HG02973 (cell line): ENCODE measurements around the gene KIRREL1.

ENCODE experiments used
- ATAC-seq: cut with Tn5 transposase; IDR thresholded peaks from one replicate; pipeline ENCODE4 v1.9.1; 2021; ENCODE audit warnings: moderate library complexity; ENCODE audit not compliant: unreplicated experiment

The KIRREL1 gene

GRCh38 chr1:157993147-157993917 is at the start of gene KIRREL1:
KIRREL1 (plus strand) TSS chr1:157993645; CDS start chr1:157993677, 32 bp downstream.
- ATAC-seq: no peak

DNA sequence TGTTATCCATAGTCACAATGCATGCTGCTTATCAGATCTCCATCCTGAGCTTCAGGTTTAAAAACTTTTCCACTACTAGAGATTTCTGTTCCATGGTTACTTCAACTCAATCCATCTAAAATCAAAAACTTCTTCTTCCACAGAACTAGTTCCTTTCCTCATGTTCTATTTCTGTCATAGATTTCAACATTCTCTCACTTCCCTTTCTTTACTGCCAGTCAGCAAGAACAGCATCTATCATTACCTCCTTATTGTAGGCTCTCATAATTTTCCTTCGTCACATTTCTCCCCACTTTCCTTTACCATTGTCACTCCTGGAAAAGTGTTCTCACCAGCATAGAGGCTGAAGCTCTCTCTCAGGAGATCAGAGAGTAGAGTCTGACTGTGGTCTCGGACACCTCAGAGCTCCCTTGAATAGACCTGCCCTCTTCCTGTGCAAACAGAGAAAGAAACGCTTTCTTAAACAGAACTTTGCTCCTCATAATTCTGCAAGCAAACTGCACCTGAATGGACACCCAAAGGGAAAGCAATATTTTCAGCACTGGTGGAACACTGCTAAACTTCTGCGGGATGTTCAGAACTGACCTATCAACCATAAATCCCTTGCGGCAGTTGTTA is 48.7 kb upstream of the KIRREL1 start:
- ATAC-seq: no peak

- no peak for ATAC-seq
Measured at GRCh38 chr1:157948312-157949073, 45.0 kb upstream of the KIRREL1 start.

DNA sequence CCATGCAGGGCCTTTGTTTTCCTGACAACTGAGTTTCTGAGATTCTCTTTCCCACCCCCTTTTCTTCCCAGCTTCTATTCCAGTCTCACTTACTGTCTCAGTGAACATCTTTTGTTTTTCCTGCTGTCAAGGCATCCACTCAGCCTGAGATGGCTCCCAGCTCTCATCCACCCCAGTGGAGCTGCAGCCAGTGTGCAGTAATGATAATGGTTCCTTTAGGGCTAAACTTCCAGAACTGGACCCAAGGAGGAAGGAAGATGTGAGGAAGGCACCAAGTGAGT is 44.4 kb upstream of the KIRREL1 start:
- no peak for ATAC-seq

DNA sequence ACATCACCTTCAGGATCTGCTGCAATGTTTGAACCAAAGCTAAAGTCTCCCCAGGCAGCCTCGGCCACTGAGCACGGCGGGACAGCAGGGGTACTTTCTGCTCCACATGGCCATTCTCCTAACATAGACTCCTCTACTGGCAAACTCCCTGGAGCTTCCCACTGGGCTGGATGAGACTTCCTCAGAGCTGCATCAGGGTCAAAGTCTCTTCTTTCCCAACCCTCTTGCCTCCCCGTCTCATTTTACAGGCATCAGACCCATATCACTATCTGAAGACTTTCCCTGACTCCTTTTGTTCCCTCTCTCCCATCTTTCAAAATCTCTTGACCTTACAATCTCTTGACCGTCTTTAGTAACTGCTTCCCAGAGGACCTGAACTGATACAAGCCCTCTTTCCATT is 42.2 kb upstream of the KIRREL1 start:
- ATAC-seq: no peak

DNA sequence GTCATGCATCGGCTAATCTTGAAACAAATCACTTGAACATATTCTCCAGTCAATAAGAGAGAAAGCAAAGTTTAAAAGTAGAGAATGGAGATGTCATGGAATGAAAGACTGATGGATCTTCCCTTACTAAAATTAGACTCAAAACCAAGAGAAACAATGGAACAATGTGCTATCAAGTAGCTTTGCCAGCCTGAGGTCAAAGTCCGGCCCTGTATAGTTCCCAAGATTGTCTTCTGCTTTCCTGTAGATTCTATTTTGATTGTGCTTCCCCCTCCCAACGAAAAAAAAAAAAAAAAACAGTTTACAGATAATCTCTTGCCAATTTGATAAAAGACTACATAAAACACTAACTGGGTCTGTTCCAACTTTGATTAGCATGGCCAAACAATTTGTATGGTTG is 40.8 kb upstream of the KIRREL1 start:
- ATAC-seq: no peak

DNA sequence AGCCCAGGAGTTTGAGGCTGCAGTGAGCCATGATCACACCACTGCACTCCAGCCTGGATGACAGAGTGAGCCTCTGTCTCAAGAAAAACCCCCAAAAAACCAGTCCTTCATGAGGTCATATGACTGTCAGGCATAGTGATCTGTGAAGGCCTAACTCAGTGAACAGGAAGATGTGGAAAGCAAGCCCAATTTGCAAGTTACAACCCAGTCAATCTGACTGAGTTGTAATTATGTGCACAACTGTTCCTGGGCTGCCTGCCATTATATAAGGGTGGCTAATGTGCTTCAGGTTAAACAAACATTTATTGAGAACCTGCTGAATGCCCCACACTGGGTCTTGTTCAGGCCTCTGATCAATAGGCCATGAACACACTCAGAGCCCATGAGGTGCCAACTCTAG is 38.2 kb upstream of the KIRREL1 start:
- ATAC-seq: no peak

- ATAC-seq: no peak
Measured at GRCh38 chr1:157955857-157956256, 37.6 kb upstream of the KIRREL1 start.

DNA sequence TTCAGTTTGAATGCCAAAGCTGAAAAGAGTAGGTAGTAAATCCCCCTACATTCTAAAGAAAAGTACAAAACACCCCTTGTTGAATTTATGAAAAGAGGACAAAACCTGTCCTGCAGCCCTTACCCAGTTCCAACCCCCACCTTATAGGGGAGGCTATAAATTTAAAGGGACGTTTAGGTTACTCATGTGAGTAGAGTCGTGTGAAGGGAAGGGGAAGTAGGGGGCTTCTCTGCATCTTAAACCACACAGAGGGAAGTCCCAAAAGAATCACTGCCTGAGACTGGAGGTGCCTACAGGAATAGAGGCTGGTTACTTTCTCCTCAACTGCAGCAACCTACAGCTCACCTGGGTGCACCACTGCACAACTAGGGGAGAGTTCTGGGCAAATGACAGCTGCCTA is 36.7 kb upstream of the KIRREL1 start:
- no peak for ATAC-seq

- no peak for ATAC-seq
Measured at GRCh38 chr1:157958263-157958662, 35.2 kb upstream of the KIRREL1 start.

DNA sequence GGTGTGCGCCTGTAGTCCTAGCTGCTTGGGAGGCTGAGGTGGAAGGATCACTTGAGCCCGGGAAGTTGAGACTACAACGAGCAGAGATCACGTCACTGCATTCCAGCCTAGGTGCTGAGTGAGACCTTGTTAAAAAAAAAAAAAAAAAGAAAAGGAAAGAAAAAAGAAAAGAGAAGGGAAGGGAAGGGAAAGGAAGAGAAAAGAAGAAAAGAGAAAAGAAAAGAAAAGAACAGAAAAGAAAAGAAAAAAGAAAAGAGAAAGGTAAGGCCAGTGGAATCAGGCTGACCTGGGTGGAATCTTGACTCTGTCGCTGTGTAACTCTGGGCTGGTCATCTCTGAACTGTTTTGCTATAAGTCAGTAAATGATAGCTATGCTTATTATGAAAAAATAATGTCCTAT is 33.7 kb upstream of the KIRREL1 start:
- ATAC-seq: no peak

DNA sequence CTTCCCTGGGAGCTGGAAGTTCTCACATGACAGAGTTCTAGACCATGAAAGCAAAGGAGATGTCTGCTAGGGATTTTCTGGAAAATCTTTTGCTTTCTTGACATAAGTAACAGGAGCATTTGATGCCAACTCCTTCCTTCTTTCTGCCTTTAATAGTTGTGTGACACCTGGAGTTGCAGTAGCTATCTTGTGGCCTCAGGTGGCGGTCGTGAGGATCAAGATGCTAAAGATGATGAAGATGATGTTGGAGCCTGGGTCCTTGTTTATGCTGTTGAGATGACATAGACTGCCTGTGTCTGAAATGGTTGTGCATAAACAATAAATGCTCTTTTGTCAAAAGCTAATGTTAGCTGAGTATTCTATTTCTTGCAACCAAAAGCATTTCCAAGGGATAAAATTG is 32.7 kb upstream of the KIRREL1 start:
- ATAC-seq: no peak

DNA sequence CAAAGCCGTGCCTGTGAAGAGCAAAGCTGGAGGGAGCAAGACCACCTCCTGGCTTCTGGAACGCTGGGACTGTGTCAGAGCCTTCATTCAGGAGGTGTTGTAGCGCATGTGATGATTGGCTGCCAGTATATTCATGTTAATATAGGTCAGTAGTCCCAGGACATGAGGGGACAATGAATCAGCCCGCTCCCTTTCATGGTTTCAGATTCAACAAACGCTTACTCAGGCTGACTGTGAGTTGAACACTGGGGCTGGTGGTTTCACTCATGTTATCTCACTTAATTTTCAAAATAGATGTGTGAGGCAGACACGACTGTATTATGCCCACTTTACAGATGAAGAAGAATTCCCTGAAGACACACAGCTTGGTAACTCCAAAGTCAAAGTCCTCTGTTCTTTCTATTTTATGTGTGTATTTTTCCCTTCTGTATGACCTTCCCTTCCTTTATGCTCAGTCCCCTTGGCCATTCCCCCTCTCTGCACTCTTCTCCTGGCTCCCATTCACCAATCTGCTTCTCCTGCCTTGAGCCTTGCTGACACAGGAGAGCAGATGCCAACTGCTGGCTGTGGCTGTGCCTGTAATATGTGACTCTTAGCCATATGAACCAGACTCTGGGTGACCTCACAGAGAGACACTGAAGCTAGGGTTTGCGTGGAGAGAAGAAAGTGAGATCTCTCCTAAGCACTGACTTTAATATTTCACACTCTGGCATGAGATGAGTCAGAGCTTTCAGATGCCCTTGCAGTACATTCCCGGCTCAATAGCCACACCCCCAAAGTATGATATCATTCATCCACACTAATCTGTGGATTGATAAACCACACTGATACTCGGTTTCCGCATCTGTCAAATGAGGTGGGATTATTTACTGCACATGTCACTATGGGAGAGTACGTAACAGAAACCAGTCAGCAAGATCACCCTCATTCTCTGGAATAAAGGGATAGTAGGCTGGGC is 31.4 kb upstream of the KIRREL1 start:
- ATAC-seq: no peak

GRCh38 chr1:157963713-157964112 is 29.7 kb upstream of the KIRREL1 start:
- ATAC-seq: peak; percentile 68

DNA sequence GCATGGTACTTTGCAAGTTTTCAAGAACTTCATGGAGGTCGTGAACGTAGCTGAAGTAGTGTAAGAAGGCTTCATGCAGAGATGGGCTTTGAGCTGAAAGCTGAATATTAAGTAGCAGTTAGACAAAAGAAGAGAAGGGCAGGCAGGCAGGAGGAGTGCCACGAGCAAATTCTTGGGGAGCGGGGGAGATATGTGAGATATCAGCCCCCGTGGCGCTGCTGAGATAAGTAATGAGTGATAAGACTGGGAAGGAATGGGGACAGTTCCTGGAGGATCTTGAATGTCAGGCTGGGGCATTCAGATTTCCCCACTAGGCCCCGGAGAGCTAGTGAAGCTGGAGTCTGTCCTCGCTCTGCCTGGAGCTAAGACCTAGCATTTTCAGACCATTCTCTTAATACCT is 27.9 kb upstream of the KIRREL1 start:
- no peak for ATAC-seq

DNA sequence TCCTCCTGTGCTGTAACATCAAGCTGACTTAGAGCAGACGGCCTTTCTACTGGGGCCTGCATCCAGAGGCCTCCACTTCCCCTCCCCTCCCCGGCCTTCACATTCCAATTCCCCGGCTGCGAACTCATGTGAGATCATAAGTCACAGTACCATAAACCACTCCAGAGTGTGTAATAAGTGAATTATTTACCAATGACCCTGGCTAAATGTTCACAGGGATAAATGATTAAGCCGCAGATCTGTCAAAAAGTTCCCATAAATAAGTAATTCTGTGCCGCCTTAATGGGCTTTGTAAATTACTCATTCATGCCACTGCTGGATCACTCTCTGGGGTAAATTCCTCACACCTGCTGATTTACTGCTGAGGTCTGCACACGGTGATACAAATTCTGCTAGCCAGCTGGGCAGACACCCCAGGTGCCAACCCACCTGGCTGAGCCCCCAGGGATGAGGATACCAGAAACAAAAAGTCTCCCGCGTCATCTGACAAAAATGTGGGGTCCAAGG is 27.4 kb upstream of the KIRREL1 start:
- ATAC-seq: no peak

- no peak for ATAC-seq
Measured at GRCh38 chr1:157967205-157967604, 26.2 kb upstream of the KIRREL1 start.

- ATAC-seq: no peak
Measured at GRCh38 chr1:157968508-157968907, 24.9 kb upstream of the KIRREL1 start.

DNA sequence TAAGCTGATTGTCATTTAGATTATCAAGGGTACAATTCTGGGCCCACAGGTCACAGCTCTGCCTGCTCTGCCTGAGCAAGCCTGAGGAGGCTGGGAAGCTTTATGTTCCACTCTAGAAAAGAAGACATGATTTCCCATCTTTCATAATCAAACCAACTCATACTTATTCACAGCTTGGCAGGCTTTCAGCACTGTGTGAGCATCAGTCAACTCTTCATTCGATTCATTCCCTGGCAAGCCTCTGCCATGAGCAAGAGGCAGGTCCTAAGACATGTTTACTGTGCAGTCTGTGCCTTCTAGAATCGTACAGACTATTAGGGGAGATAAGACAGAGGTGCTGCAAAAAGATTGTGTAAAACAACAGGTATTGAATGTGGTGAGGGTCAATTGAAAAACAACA is 24.5 kb upstream of the KIRREL1 start:
- ATAC-seq: no peak

DNA sequence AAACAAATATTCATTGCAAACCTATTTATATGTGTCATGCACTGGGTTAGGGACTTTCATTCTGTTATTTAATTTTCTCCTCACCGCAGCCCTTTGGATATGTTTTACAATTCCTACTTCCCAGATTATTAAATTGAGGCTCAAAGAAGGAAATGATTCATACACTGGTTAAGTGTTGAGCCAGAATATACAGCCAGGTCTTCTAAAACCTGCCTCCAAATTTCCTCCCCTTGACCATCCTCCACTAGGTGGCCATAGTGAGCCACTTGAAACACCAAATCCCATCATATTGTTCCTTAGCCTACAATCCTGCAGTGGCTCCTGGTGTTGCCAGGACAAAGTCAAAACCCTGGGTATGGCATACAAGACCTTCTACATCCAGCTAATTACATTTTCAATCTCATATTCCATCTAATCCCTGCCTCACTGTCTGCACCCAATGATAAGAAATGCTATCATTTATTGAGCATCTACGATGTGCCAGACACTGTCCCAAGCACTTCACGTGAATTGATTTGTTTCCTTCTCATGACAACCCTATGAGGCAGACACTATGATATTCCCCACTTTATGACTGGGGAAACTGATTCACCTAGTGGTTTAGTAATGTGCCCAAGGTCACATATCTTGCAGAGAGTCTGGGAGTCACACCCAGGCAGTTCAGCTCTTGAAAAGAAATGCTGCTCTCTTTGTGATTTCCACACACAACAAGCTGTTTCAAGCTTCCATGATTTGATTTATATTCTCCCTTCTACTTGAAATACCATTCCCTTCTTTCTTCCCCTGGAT is 23.6 kb upstream of the KIRREL1 start:
- ATAC-seq: no peak
